ENCODE results near the gene ACYP1.

GRCh38 chr14:75022655-75023054, 41.2 kb downstream of the ACYP1 start:
- TF ChIP-seq CC2D1A (CRISPR knock-in tag; IDR thresholded peaks at IDR 0.05) (no peak), FOXK1 (CRISPR knock-in tag; IDR thresholded peaks at IDR 0.05; ENCODE audit: borderline replicate concordance, low read depth) (no peak), ZNF318 (CRISPR knock-in tag; IDR thresholded peaks at IDR 0.05) (no peak), ZBTB14 (CRISPR knock-in tag; IDR thresholded peaks at IDR 0.05) (no peak), BCLAF1 (IDR thresholded peaks at IDR 0.05) (no peak), CREB1 (IDR thresholded peaks at IDR 0.05) (no peak), CREB1 (CRISPR knock-in tag; IDR thresholded peaks at IDR 0.05) (no peak), SALL2 (CRISPR knock-in tag; IDR thresholded peaks at IDR 0.05) (no peak), AFF4 (CRISPR knock-in tag; IDR thresholded peaks at IDR 0.05) (no peak), TAF1 (CRISPR knock-in tag; IDR thresholded peaks at IDR 0.05) (no peak), HMG20B (CRISPR knock-in tag; conservative IDR thresholded peaks at IDR 0.05) (no peak), ZNF777 (CRISPR knock-in tag; IDR thresholded peaks at IDR 0.05) (no peak), ZBTB26 (CRISPR knock-in tag; IDR thresholded peaks at IDR 0.05; ENCODE audit: borderline replicate concordance) (no peak), TEAD2 (CRISPR knock-in tag; IDR thresholded peaks at IDR 0.05) (no peak)

All from HepG2 (cell line).